Activated gamma-delta T cell treated with anti-CD3 and anti-CD28 coated beads, Interleukin-2, amount 50 U/mL, for 16 hours (primary cell): ENCODE results near the gene ANKH.
A peak's percentile ranks its signal among the peaks of the same experiment; 100 is the strongest.
"Not testable (repeated sequence)": the region's sequence is repeated elsewhere in the genome, so short reads cannot be mapped to it uniquely, and the experiment has no call there.

ENCODE experiments used
- DNase-seq: peaks from one replicate; pipeline ENCODE4 v3.0.0-alpha.2; 2020; ENCODE audit warnings: low read depth

Gene ANKH

GRCh38 chr5:14882658-14883580 lies 11.3 kb upstream of the ANKH start:
- no peak for DNase-seq

- no peak for DNase-seq
Observed at GRCh38 chr5:14881826-14882225, 10.2 kb upstream of the ANKH start.

DNA sequence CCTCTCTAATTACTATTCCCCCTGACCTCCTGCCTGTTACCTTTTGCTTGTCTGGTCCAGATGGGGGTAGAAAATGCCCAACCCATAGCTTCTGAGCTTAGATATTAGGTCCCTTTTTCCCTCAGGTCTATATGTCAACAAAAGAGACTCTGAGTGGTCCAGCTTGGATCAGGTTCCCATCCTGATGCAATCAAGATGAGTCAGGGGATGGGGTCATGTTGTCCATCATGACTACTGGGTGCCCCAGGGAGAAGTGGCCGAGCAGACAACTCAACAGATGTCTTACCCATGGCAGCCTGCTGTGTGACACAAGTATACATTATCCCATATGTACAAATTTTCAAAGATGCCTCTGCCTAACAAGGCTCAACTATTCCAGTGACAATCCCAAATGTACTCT lies 9.1 kb upstream of the ANKH start:
- DNase-seq: no peak

DNA sequence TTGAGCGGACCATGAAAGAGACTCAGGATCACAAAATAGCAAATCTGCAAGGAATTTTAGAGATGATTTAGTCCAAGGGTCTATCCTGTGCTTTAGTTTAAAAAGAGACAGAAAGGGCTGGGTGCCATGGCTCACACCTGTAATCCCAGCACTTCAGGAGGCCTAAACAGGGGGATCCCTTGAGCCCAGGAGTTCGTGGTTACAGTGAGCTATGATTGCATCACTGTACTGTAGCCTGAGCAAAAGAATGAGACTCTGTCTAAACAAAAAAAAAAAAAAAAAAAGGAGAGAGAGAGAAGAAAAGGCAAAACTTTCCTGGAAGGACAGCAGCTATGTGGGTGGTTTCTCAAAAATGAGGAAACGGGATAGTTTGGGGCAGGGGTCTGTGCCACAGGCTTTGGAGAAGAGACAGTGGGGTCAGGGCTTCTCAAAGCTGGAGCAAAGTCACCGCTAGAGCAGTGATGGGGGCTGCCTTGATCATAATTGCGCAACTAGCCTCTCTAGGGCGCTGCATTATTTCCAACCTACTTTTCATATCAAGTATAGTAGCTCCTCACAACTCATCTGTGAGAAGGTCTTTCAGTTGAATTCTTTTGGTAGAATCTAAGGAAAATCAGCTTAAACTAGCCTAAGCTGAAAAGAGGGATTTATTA lies 8.5 kb upstream of the ANKH start:
- no peak for DNase-seq

DNA sequence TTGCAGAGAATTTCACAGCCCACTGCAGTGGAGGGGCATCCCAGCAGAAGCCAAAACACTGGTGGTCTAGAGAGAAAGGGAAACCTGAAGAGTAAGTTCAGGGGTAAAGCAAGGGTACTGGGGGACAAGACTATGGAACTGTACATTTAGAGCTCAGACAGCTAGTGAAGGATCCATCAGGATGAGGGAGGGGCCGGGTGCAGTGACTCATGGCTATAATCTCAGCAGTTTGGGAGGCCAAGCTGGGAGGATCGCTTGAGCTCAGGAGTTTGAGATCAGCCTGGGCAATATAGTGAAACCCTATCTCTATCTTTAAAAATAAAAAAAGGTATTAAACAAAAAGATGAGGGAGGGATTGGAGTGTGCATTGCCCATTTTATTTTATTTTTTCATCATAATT lies 7.8 kb upstream of the ANKH start:
- no peak for DNase-seq

DNA sequence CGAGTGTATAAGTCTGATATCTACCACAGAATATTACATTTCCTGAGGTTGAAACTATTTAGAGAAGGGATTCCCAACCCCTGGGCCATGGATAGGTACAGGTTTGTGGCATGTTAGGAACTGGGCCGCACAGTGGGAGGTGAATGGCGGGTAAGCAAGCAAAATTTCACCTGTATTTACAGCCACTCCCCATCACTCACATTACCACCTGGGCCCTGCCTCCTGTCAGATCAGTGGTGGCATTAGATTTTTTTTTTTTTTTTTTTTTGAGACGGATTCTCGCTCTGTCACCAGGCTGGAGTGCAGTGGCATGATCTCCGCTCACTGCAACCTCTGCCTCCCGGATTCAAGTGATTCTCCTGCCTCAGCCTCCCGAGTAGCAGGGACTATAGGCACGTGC lies 6.6 kb upstream of the ANKH start:
- DNase-seq: not testable (repeated sequence)

GRCh38 chr5:14876095-14876494 lies 4.5 kb upstream of the ANKH start:
- no peak for DNase-seq

DNA sequence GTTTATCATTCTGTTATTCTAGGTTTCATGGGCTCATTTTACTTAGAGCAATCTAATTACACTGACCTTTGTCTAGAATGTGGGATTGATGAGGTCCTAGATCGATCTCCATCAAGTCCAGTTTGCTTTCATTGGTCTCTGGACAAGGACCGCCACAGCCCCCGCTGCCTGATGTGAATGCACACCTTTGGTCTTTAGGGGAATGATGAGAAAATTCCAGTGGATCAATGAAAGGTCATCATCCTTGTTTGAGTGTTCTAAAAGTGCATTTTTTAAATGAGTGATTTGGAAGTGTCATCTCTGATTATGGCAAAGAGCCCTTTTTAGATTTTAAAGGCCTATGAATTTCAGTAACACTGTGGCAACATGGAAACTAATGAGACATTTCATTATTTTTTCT lies 2.2 kb upstream of the ANKH start:
- no peak for DNase-seq

DNA sequence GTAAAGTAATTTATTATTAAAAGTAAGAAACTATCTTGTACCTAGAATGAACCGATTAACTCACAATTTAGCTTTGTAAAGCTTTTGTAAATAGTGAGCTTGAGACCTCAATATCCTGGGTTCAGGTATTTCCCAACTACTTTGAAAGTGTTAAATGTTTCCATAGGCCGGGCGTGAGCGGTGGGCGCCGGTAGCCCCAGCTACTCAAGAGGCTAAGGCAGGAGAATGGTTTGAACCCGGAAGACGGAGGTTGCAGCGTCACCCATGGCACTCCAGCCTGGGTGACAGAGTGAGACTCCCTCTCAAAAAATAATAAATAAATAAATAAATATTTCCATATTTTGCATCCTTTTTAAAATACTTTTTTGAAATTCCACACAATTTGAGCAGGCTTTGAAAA lies 1.5 kb upstream of the ANKH start:
- DNase-seq: no peak

DNA sequence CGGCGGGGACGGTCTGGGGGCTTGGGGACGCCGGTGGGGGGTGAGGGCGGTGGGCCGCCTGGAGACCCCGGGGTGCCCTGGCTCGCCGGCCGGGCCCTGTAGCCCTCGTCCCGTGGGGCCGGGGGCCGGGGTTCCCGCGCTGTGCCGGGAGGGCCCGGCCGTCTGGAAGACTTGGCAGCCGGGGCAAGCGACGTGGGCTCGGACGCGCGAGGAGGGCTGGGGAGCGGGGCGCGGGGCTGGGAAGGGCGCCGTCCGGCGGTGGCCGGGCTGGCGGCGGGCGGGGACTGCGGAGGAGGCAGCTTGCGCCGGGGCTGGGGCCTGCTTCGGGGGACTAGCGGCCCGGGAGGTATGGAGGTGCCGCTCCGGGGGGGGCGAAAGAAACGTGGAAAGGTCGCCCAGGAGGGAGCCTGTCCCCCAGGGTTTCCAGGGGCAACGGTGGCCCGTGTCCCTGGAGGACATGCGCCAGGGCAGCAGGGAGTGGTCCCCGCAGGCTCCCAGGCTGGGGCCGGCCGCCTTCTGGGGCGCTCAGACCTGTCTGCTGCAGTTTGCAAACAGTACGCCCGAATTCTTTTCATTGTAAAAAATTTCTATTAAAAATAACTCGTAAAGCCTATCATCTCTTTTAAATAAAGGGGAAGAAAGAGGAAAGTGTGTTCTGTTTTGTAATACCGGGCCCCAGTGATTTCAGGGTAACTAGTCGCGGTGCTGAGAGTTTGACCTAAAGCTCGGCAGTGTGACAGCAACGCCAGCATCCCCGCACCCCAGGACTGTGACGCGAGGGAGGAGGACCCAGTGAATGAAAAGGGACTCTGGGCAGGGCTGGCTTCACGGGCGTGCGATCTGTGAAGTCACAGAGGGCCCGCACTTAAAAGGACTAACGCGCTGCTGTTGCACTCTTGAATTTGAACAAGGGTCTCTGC lies 752 bp upstream of the ANKH start:
- DNase-seq: peak; percentile 34

DNA sequence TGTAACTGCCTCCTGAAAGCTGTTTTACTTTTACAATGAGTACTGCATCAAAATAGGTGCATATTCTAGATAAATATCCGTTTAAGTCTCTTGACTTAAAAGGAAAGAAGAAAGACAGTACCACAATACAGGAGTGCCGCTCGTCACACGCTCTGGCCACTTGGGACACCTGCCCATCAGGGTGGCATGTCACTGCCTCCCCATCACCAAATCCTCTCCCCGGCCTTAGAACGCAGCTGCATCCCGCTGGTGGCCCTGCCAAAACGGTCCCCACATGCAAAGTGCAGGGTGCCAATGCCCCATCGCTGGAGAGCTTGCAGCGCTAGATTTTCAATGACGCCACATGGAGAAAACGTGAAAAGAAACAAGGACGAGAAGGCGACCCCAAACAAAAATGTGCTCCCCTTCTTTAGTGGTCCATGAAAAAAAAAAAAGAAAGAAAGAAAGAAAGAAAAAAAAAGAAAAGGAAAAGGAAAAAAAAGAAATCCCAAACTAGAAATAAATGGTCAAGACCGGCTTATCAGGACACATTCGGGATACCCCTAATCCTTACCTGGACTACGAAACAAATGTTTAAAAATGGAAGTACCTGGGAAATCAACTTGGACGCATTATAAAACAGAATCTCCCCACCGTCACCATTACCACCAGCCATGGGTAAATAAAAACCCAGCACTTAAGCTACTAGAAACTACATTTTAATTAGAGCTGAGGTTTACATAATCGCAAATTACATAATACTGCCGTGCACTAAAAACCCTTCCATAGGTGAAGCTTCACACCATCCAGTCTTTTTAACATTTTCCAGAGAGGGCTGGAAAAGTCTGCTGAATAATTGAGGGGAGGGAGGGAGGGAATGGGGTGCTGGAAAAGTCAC lies 1.0 kb downstream of the ANKH start:
- no peak for DNase-seq

- no peak for DNase-seq
Observed at GRCh38 chr5:14869668-14870164, 1.9 kb downstream of the ANKH start.

DNA sequence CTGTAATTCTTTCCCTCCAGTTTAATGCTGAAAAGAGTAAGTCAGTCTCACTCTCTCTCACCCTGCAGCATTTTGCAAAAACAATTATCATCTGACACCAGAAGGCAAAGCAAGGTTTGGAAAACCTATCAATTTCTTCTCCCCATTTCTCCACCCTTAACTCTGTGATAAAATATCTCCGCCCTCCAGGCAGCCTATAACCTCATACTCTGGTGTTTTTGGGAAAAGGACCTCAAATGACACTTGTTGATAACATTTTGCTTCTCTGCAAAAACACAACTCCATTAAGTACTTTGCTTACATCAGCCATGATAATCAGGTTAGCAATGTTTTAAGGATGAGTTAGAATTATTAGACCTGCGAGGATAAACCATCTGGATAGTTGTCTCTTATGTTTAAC lies 2.3 kb downstream of the ANKH start:
- no peak for DNase-seq

DNA sequence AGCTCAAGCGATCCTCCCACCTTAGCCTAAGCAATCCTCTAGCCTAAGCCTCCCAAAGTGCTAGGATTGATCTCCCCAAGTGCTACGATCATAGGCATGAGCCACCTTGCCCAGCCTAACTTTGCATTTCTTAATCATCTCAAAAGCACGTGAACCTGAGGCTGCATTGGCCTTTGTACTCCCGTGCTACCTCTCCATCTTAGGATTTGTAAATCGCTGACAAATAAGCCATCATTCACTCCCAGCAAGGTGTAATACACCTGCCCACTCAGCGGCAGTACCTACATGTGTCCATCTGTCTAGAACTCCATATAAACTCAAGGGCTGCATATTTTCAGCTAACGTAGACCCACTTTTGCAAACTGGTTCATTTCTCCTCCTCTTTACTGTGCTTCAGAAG lies 2.8 kb downstream of the ANKH start:
- no peak for DNase-seq

- DNase-seq: no peak
Observed at GRCh38 chr5:14864181-14864812, 7.3 kb downstream of the ANKH start.

DNA sequence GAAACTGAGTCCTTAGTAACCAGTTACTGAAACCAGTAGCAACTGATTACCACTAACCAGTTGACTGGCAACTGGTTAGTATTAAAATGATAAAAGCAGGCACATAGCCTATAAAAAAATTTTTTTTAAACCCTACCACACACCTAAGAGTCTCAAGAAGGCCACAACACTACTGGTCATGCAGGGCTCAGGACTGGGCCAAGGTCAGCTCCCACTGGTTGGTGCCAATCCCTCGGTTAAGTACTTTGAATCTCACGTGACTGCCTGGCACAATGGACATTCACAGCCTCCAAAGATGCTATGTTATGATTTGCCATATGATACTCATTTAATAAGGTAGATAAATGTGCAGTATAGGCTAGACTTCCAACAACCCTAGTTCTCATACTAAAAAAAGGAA lies 8.5 kb downstream of the ANKH start:
- DNase-seq: no peak

DNA sequence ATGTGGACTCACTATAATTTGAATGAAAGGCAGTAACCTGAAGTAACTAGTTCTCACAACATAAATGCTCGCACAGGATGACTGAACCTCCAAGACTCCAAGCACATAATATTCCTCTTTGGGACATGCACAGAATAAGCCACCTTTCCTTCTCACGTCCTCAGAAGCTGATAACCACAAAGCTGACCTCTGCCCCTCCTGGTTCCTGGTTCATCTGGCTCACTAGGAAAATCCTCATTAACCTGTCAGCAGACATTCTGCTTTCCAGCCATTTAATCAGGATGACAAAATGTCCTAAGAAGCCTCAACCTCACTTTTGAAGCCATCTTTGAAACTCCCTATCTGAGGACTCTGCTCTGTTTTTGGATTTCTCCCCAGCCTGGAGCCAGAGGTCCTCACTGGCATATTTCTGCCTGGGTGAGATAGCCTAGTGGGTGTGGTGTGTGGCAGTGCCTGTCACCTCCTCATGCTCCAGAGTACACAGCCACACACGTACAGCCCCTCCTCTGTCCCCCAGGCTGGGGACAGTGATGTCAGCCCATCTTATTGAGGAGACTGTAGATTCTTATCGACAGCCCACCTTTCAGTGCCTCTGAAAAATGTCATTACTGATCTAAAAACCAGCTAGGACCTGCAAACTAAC lies 10.3 kb downstream of the ANKH start:
- no peak for DNase-seq

DNA sequence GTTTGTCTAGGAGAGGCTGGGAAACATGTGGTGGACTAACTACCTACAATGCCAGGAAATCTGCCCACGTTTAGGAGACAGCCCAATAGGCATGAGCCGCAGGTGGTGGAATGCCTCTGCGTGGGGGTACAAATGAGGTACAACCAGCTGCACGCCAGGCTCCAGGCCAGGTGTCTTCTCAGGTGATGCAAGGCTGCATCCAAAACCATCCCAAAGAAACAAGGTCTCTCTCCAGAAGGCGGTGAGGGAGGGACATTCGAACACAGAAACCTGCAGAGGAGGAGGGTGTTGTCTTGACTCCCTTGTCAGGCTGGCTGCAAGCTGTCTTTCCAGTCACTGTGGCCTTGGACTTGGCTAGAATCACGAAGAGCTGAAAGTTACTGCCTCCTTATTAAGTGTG lies 11.6 kb downstream of the ANKH start:
- no peak for DNase-seq

- no peak for DNase-seq
Observed at GRCh38 chr5:14859150-14859549, 12.4 kb downstream of the ANKH start.

DNA sequence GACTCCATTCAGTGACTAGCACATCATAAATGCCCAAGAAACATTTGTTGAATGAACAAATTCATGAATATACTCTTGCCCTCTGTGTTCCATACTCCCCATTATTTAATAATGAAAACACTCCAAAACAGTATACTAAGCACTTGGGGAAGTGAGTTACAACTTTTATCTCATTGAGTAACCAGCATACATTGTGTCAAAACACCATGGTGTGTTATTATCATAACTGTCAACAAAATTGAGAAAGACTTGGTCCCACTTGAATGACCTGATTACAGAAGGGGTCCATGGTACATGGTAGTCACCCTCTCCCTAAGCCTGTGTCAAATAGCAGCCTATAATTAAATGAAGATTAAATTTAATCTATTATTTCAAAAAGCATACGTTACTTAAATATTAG lies 16.2 kb downstream of the ANKH start:
- no peak for DNase-seq
